Mucosa of stomach (tissue), 1 donor: ENCODE data around the gene NUDT8.
"Not testable (repeated sequence)": the region's sequence is repeated elsewhere in the genome, so short reads cannot be mapped to it uniquely, and the experiment has no call there.

Experiments
- H3K27me3 ChIP-seq: one replicate; pipeline ENCODE4 v1.7.0; 2013; ENCODE audit warnings: mild to moderate bottlenecking, low read length; ENCODE audit not compliant: control insufficient read depth, insufficient read depth
- H3K36me3 ChIP-seq: one replicate; pipeline ENCODE4 v1.7.0; 2013; ENCODE audit warnings: low read length; ENCODE audit not compliant: control insufficient read depth, insufficient read depth
- H3K4me1 ChIP-seq: one replicate; pipeline ENCODE4 v1.7.0; 2013; ENCODE audit warnings: mild to moderate bottlenecking, low read length; ENCODE audit not compliant: control insufficient read depth, insufficient read depth
- H3K4me3 ChIP-seq: one replicate; pipeline ENCODE4 v1.7.0; 2013; ENCODE audit warnings: low read length
- H3K9ac ChIP-seq: one replicate; pipeline ENCODE4 v1.7.0; 2013; ENCODE audit warnings: mild to moderate bottlenecking, low read length, moderate library complexity
- H3K9me3 ChIP-seq: one replicate; pipeline ENCODE4 v1.7.0; 2013; ENCODE audit warnings: mild to moderate bottlenecking, low read length, moderate library complexity; ENCODE audit not compliant: control insufficient read depth
- donor health status: Pancreatic carcinoma.

The NUDT8 gene

DNA sequence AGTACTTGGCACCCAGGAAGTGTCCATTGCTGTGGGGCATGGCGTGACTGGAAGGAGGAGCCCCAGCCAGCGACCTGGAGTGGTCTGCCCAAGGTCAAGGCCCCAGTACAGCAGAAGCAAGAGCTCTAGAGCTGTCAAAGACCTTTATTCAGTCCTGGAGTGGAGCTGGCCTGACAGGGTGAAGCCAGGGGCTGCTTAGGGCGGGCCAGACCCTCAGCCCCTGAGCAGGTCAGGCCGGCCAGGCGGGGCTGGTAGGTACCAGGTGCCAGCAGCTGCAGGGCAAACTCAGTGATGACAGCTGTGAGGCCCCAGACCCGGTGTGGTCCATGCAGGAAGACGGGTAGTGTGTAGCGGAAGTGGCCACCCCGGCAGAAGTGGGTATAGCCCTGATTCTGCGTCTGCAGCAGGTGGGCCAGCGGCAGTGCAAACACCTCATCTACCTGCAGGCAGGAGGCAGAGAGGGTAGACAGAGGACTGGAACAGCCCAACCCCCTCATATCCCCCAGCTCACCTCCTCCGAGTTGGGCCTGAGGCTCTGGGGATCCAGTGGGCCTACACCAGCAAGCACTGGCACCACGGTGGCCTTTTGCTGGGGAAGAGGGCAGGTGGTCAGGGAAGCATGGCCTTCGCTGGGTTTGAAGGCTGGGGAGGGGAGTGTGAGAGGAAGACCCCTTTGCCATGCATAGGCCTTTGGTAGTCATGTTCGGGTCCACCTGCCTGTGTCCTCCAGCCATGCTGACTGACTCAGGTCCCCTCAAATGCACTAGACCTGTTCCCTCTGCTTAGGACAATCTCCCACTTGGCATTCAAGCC lies 1.7 kb downstream of the NUDT8 start:
- Histone ChIP-seq H3K9ac (peak overlapping the region; percentile 28), H3K27me3 (no peaks in the 10 kb centered on the region), H3K4me3 (no peak overlapping the region), H3K9me3 (no peaks in the 10 kb centered on the region), H3K4me1 (peaks cover 37% of the 10 kb centered on the region), H3K36me3 (no peaks in the 10 kb centered on the region)

GRCh38 chr11:67627441-67627811 lies 2.3 kb downstream of the NUDT8 start:
- Histone ChIP-seq H3K4me3 (no peak overlapping the region), H3K4me1 (peaks cover 31% of the 10 kb centered on the region), H3K9ac (no peak overlapping the region), H3K36me3 (no peaks in the 10 kb centered on the region), H3K27me3 (no peaks in the 10 kb centered on the region), H3K9me3 (no peaks in the 10 kb centered on the region)

- Histone ChIP-seq H3K4me3 (no peak overlapping the region), H3K9ac (no peak overlapping the region), H3K4me1 (peaks cover 26% of the 10 kb centered on the region)
These were observed 2.8 kb downstream of the NUDT8 start for GRCh38 chr11:67626970-67627369.

GRCh38 chr11:67626131-67626833 lies 3.5 kb downstream of the NUDT8 start:
- not testable (repeated sequence) for H3K4me3 ChIP-seq, H3K36me3 ChIP-seq, H3K9ac ChIP-seq, H3K9me3 ChIP-seq, H3K27me3 ChIP-seq
- H3K4me1 ChIP-seq, result peaks cover 19% of the 10 kb centered on the region

More at GRCh38 chr11:67626970-67627369, 2.8 kb downstream of the NUDT8 start:
- no peaks in the 10 kb centered on the region for H3K27me3 ChIP-seq
- H3K36me3 ChIP-seq, result no peaks in the 10 kb centered on the region
- H3K9me3 ChIP-seq, result no peaks in the 10 kb centered on the region

DNA sequence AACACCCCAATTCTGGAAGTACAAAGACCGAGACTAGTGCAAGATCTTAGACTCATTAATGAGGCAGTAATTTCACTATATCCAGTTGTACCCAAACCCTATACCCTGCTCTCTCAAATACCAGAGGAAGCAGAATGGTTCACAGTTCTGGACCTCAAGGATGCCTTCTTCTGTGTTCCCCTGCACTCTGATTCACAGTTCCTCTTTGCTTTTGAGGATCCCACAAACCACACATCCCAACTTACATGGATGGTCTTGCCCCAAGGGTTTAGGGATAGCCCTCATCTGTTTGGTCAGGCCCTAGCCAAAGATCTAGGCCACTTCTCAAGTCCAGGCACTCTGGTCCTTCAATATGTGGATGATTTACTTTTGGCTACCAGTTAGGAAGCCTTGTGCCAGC lies 5.9 kb downstream of the NUDT8 start:
- H3K9ac ChIP-seq, H3K9me3 ChIP-seq, H3K27me3 ChIP-seq, H3K4me1 ChIP-seq, H3K4me3 ChIP-seq, H3K36me3 ChIP-seq: not testable (repeated sequence)

- H3K9me3 ChIP-seq, H3K4me3 ChIP-seq, H3K9ac ChIP-seq, H3K27me3 ChIP-seq, H3K36me3 ChIP-seq, H3K4me1 ChIP-seq: not testable (repeated sequence)
These were observed 6.8 kb downstream of the NUDT8 start for GRCh38 chr11:67622905-67623304.

GRCh38 chr11:67621928-67622327 lies 7.8 kb downstream of the NUDT8 start:
- not testable (repeated sequence) for H3K4me1 ChIP-seq, H3K36me3 ChIP-seq, H3K4me3 ChIP-seq

DNA sequence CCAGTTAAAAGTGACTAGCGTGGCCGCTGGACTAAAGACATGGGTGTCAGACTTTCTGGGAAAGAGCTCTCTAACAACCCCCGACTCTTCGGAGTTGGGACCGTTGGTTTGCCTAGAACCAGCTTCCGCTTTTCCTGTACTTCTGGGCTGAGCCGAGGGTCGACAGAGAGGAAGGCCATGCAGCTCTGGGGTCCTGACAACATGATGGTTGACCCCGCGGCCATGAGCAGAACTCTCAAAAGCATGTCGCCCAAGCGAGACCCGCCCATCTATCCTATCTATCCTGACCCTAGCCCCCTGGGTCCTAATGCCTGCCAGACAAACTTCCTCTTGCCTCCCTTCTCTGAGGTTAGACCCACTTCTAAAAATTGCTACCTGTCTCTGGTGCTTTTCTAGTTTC lies 9.1 kb downstream of the NUDT8 start:
- H3K27me3 ChIP-seq, result peaks cover 10% of the 10 kb centered on the region
- H3K4me3 ChIP-seq, H3K9me3 ChIP-seq, H3K36me3 ChIP-seq, H3K9ac ChIP-seq, H3K4me1 ChIP-seq: not testable (repeated sequence)

More at GRCh38 chr11:67621928-67622327, 7.8 kb downstream of the NUDT8 start:
- not testable (repeated sequence) for H3K9me3 ChIP-seq, H3K27me3 ChIP-seq, H3K9ac ChIP-seq

GRCh38 chr11:67619683-67620618 lies 9.8 kb downstream of the NUDT8 start:
- not testable (repeated sequence) for H3K4me1 ChIP-seq, H3K9ac ChIP-seq, H3K9me3 ChIP-seq, H3K4me3 ChIP-seq, H3K36me3 ChIP-seq
- H3K27me3 ChIP-seq, result peaks cover 16% of the 10 kb centered on the region

DNA sequence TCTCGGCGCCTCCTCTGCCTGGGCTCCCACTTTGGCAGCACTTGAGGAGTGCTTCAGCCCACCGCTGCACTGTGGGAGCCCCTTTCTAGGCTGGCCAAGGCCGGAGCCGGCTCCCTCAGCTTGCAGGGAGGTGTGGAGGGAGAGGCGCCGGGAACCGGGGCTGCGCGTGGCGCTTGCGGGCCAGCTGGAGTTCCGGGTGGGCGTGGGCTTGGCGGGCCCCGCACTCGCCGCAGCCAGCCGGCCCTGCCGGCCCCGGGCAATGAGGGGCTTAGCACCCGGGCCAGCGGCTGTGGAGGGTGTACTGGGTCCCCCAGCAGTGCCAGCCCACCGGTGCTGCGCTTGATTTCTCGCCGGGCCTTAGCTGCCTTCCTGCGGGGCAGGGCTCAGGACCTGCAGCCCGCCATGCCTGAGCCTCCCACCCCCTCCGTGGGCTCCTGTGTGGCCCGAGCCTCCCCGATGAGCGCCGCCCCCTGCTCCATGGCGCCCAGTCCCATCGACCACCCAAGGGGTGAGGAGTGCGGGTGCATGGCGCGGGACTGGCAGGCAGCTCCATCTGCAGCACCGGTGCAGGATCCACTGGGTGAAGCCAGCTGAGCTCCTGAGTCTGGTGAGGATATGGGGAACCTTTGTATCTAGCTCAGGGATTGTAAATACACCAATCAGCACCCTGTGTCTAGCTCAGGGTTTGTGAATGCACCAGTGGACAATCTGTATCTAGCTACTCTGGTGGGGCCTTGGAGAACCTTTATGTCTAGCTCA lies 10.7 kb downstream of the NUDT8 start:
- not testable (repeated sequence) for H3K9ac ChIP-seq, H3K9me3 ChIP-seq, H3K36me3 ChIP-seq, H3K4me3 ChIP-seq
- H3K27me3 ChIP-seq, result peaks cover 18% of the 10 kb centered on the region
- peaks cover 12% of the 10 kb centered on the region for H3K4me1 ChIP-seq

DNA sequence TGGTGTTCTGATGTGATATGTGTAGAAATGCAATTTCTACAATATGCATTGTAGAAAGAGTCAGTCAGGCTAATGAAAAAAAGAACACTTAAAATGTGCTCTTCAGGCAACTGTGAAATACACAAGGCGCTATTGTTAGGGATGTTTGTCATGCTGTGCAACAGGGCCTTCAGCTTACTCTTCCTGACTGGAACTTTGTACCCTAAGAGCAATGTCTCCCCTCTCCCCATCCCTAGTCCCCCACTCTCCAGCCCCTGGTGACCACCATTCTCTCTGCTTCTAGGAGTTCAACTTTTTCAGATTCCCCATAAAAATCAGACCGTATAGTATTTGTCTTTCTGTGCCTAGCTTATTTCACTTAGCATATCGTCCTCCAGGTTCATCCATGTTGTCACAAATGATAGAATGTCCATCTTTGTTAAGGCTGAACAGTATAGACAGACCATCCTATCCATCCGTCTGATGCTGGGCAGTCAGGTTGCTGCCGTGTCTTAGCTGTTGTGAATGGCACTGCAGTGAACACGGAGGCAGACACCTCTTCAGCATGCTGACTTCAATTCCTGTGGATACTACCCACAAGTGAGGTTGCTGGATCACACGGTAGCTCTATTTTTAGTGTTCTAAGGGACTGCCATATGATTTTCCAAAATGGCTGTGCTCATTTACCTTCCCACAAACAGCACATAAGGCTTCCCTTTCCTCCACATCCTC lies 12.3 kb downstream of the NUDT8 start:
- Histone ChIP-seq H3K36me3 (no peaks in the 10 kb centered on the region), H3K4me1 (peaks cover 21% of the 10 kb centered on the region), H3K9ac (no peak overlapping the region), H3K4me3 (no peak overlapping the region), H3K9me3 (no peaks in the 10 kb centered on the region), H3K27me3 (peaks cover 18% of the 10 kb centered on the region)
